Glomerular visceral epithelial cell (primary cell): ENCODE measurements around the gene RNF227.

Experiments
- DNase-seq: peaks from one replicate; pipeline ENCODE4 v3.0.0-alpha.2; 2016; ENCODE audit errors: extremely low spot score

Gene RNF227

DNA sequence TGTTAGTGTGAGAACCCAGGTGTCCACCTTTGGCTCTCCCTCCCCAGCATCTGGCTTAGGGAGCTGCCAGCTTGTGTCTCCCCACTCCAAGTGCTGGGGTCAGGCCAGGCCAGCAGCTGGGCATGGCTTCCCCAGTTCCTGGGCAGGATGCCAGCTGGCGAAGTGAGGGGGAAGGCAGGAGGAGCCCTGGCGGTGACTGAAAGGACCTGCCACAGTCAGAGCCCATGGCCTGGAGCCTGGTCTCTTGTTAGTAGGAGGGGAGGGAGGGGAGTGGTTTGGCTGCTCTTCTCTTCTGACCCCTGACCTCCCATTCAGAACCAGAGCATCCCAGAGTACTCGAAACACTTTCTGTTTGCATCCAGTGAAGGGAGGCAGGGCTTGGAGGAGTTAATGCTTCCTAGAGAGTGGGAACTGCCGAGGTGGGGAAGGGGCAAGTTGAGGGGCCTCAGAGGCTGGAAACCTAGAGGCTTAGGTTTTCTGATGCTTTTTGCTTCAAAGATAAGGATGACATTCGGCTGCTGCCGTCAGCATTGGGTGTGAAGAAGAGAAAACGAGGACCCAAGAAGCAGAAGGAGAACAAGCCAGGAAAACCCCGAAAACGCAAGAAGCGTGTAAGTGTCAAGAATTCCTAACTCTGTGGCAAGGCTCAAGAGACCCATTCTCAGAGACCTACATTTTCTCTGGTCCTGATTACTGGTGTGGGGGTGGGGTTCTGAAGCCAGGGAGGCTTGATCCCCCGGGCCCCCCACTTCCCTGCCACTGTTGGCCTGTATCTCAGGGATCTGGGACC, 26.7 kb downstream of the RNF227 start:
- peak; percentile 96 for DNase-seq

DNA sequence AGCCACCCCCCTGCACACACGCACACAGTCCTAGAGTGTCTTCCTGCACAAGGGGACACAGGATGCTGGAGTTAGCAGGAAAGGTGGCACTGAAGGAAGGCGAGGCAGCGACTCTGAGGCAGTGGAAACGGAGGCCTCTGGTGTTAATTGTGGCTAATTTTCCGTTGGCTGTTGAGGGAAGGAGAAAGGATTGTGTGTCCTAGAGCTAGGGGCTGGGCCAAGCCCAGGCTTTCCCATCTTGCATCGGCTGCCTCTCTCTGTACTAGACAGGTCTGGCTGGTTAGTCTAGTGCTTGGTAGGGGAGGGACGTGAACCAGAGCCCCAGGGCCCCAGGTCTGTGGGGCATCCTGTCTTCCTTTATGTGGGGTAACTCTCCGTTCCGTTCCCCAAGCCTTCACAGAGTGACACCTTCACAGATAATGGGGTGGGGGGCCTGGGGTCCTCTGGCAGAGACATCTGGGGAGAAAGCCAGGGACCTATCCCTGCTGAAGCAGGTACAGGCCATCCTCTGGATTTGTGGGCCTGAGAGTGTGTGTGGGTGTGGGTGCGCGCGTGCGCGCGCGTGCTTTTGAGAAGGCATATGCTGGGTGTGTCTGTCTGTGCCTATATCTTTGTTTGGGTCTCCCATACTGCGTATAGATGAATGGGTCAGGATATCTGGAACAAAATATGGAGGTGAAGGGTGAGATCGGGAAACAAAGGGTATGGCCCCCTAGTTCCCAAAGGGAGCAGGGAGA, 27.7 kb downstream of the RNF227 start, which contains the start of gene CHD3:
Gene CHD3 (plus strand): TSS at position 606 of the 737 bp plus-strand sequence. CDS start 212 bp downstream, outside the sequence.
- no peak for DNase-seq

DNA sequence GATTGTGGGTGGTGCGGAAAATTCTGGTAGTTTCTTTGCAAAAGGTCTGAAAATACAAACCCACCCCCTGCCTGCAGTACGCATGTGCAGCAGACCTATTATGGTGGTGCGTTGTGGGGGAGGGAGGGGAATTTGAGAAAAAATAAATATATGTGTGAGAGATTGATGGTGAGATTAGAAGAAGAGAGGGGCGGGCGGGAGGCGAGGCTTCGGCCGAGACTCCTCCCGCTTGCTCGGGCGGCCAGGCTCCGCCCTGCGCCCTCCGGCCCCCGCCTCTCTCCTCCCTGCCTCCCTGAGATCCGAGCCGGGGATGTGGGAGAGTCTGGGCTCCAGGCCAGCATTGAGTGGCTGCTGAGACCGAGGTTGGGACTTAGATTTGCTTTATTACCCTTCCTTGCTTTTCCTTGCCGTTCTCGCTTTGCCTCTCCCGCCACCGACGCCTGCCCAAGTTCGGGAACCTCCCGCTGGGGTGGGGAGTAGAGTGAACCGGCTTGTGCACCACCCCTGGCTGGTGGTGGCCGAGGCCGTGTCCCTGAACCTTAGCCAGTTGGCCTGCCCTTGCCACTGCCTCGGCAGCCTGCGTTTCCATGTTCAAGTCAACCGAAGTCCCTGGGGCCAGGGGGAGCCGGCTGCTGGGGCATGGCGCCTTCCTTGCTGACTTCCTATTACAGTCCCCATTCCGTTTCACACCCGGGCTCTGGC, 28.5 kb downstream of the RNF227 start:
- peak; percentile 96 for DNase-seq

DNA sequence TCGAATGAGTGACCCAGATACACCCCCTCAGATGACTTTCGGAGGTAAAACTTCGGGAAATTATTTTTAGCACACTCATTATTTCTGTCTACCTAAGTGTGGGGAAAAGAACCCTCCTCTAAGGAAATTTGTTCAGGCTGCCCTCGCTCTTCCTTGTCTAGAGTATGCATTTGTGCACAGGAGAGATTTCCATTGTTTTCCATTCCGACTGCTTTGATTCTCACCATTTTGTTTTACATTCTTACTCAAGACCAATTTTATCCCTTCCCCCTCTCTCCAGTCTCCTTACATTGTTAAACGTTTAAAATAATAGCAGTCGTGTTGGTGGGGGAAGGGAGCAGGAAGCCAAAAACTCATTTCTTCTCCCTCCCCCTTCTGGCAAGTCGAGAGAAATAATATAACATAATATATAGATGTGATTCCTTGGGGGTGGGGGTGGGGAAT, 29.0 kb downstream of the RNF227 start:
- peak; percentile 24 for DNase-seq

DNA sequence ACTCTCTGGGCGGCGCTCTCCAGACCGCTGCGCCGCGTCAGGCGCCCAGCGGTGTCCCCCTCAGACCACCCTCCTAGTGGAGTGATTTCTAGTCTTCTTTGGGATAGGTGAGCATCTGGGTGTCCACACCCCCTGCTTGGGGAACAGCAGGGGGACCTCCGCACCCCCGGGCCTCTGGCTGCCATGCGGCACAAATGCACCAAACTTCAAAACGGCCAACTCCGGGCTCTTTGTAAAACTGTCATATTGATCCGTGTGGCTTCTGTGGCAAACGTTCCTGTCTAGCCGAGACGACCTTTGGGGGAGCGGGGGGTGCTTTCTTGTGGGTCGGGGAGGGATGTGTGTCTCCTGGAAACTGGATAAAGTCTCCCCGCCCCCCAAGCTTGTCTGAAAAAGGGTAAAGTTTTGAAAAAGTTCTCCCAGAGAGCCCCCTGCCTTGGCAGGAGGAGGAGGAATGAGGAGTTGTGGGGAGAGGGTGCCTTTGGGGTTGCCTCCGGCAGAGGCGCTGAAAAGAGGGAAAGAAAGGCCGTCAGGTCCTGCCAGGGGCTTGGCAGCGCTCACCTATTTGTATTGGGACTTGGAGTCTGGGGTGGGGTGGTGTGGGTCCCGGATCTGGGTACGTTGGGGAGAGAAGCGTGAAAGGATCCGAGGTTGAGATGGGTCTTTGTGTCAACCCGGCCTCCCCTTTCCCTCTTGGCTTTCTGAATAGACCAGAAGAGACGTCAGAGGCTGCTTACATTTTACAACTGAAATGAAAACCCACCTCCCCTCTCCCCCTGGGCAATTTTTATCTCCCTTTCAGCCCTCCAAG, 29.7 kb downstream of the RNF227 start:
- peak; percentile 26 for DNase-seq

DNA sequence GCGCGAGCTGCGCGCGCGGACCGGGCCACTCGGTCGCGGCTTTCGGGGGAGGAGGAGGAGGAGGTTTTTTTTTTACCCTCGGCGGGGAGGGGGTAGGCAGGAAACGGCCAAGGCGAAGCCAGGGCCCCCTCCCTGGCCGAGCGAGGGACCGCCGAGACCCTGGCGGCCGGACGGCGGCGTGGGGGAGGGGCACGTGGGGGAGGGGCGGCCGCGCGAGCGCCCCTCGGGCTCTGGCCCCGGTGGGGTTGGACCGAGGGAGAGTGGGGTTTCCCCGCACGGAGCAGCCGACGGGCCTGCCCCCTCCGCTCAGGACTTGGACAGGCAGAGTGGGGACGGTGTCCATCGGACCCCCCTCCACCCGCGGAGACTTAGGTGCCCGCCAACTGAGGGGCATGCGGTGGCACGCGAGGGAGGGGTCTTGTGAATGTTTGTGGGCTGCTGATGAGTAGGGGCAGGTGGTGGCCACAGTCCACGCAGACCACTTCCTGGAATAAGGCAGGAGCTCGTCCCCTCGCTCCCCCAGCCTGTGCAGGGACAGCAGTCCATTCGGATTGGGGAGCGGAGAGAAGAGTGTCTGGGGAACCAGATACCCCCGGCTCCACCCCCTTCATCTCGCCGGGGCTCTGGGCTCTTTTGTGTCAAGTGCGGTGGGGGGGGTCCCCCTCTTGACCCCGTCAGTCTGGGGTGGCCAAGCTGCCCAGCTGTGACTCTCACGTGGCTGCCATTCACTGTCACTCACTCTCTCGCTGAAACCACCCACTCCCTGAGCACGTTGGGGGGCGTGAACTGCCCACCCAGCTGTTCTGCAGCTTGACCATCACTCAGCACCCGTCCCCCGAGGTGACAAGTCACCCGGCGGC, 30.5 kb downstream of the RNF227 start:
- DNase-seq, result peak; percentile 69

DNA sequence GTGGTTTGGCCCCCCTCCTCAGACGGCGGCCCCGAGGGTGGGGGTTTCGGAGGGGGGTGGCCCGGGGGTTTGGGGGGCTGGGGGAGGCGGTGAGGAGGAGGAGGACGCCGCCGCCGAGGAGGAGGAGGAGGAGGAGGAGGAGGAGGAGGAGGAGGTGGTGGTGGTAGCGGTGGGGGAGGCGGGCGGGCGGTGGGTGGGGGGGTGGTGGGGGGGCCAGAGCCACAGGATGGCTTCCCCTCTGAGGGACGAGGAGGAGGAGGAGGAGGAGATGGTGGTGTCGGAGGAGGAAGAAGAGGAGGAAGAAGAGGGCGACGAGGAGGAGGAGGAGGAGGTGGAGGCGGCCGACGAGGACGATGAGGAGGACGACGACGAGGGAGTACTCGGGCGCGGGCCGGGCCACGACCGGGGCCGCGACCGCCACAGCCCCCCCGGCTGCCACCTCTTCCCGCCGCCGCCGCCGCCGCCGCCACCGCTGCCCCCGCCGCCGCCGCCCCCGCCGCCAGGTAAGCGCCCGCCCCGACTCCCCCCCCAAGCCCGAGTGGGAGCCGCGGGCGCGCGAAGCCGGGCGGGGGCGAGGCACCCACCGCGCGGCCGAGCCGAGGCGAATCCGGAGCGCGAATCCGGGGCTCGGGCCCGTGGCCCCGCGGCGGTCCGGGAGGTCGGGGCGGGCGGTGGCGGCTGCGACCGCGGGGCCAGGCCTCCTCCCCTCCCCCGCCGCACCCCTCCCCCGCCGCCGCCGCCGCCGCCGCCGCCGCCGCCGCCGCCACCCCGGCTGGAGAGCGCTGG, 31.3 kb downstream of the RNF227 start:
- peak; percentile 55 for DNase-seq

DNA sequence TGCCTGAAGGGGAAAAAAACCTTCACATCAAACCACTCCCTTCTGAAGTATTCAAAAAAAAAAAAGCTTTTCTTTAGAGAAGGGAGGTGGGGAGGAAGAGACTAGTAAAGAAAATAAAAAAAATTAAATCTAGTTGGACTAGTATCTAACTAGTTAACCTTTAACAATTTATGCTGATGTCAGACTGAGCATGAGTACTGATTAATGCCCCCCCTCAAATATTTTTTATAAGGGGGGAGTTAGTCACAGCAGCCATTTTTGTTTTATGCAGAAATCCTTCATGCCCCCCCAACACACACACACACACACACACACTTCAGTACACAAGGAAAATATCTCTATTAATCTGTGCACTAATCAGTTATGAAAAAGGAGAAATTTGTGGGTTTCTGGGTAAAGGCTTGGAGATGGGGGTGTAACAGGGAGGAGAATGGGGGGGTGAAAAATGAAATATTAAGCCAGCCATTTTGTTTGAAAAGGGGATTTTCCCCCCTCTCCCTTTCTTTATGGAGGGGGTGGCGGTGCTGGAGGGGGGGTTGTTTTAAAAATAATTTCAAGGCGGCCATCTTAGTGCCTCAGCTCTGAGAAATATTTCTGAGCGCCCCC, 32.2 kb downstream of the RNF227 start:
- DNase-seq, result peak; percentile 66

DNA sequence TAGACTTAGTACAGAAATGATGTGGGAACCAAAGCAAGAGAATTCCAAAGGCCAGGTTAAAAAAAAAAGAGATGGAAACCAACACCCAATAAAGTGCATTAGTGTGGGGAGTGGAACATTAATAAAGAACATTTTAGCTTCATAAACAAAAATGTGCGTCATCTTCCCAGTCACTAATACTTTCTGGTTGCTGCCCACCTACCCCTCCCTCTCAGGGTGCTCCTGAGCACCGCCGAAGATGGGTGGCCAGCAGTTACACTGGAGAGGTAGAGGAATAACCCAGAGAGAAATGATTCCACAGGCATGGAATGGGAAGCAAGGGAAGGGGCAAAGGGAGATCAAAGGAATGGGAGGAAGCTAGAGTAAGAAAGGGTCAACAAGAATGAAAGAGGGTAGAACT, 33.5 kb downstream of the RNF227 start:
- DNase-seq, result no peak

DNA sequence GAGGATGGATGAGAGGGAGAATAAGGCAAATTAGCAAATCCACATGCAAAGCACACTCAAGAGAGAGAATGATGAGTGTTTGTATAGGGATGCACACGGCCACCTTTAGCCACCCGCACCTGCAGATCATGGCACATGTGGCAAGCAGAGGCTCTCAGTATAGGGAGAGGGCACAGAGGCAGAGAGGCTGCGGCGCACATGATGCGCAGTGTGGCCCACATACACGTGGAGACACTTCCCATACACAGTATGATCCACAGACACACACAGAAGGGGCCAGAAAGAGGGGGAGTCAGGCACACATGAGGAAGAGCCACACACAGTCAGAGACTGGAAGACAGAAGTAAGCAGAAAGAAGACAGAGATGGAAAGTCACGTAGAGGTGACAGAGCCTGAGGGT, 34.0 kb downstream of the RNF227 start:
- no peak for DNase-seq

DNA sequence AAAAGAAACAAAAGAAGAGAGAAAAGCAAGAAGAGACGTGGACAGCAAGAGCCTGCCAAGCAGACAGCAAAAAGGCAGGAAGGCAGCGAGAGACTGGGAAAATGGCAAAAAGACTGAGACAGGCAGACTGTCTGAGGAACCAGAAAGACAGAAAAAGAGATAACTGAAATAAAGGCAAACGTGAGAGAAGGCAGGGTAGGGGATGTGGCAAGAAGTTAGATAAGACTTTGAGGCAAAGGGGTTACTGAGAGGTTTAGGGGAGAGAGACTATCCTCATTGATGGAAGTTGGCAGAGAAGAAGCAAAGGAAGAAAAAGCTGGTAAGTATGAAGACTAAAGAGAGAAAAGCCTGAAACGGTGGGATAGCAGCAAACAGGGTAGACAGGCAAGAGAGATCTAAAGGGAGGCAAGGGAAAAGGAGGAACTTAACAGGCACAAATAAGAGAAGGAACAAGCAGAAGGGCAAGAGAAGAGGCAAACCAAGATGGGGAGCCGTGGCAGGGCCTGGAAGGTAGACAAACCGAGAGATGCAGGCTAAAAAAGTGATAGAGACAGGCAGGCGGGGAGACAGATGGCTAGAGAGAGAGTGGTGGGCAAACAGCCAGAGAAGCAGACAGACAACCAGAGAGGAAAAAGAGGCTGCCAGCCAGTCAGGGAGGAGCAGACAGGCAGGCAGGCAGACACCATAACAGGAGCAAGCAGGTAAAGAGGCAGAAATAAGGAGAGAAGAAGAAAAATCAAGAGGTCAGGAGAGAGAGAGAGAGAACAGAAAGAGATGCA, 34.6 kb downstream of the RNF227 start:
- DNase-seq, result no peak

DNA sequence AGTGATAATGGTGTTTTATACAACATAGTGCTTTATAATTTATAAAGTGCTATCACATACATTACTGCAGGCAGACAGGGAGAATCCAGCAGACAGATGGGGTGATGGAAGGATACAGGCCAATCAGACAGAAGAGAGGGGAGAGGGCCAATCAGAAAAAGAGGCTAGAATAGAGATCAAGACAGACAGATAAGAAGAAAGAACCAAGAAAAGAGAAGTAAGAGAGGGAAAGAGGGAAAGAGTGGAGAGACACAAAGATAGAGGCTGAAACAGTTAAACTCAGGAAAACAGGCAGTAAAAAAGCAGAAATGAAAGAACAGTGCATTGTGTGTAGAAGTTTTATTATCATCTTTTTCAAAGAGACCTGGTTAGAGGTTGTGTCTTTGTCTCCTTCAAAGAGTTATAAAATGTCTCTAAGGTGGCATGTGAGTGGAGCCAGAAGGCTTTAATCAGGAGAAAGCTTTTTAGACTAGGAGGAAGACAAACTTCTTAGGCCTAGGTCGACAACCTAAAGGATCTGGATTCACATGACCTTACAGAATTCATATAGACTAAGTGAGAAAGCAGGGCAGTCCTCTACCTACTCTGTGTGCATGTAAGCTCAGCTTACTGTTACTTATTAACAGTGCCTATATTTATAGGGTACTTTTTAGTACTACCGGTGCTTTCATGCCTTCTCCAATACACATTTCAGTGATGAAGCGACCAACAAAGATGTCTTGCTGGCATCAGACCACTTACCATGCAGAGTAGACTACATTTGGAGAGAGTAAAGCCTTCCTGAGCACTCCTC, 35.8 kb downstream of the RNF227 start:
- DNase-seq, result no peak

DNA sequence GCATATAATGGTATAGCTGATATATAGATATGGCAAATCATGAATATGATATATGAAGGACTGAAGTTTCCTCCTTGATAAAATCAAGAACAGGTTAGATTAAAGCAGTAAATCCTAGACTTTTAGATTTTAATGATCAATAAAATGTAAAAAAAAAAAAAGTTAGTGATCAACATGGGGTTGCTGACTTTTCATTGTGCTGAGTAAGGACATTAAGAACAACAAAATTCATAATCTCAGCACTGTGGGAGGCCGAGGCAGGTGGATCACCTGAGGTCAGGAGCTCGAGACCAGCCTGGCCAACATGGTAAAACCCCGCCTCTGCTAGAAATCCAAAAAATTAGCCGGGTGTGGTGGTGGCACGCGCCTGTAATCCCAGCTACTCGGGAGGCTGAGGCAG, 37.9 kb downstream of the RNF227 start:
- no peak for DNase-seq

DNA sequence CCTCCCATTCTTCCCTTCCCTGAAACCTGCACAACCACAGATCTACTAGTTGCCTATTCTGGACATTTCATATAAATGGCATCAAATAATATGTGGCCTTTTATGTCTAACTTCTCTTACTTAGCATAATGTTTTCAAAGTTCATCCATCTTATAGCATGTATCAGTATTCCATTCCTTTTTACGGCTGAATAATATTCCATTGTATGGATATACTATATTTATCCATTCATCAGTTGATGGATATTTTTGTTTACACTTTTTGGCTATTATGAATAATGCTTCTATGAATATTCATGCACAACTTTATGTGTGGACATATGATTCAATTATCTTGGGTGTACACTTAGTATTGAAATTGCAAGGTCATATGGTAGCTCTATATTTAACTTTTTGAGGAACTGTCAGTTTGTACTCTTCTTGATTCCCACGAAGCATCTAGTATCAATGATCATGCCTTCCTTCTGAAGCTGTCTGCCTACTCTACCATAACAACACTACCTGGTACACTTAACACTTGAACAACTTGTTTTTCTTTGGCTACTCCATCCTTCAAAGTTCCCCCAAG, 40.2 kb downstream of the RNF227 start:
- no peak for DNase-seq

DNA sequence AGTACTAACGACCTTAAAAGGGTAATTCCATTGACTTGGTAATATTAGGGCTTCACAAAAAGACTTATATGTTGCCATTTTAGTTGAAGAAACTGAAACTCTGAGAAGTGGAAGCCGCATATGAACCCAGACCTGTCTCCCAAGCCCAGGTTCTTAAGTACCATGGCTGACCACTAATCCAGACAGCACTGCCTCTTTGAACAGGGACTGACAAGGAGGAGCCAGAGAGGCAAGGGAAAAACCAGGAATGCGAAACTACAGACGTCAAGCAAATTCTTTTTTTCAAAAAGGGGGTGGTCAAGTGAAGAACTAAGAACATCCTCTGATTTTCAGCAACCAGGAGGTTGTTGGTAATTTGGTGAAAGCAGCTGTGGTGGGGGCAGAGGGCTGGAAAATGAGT, 43.0 kb downstream of the RNF227 start:
- DNase-seq, result no peak

DNA sequence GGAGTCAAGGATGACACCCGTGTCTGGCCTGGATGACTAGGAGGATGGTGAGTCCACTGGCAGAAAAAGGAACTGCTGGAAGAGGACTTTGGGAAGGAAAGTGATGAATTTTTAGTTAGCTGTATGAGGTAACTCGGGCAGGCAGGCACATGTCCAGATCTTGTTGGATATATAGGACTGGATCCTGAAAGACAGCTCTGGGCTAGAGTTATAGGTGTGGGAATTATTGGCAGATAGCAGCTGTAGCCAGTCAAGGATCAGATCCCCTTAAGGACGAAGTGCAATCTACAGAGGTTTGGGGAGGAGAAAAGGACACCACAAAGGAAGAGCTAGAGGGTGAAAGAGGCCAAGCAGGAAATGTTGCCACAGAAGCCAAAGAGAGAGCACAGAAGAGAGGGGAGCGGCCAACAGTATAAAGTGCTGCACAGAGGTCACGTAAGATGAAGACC, 48.2 kb downstream of the RNF227 start:
- no peak for DNase-seq

DNA sequence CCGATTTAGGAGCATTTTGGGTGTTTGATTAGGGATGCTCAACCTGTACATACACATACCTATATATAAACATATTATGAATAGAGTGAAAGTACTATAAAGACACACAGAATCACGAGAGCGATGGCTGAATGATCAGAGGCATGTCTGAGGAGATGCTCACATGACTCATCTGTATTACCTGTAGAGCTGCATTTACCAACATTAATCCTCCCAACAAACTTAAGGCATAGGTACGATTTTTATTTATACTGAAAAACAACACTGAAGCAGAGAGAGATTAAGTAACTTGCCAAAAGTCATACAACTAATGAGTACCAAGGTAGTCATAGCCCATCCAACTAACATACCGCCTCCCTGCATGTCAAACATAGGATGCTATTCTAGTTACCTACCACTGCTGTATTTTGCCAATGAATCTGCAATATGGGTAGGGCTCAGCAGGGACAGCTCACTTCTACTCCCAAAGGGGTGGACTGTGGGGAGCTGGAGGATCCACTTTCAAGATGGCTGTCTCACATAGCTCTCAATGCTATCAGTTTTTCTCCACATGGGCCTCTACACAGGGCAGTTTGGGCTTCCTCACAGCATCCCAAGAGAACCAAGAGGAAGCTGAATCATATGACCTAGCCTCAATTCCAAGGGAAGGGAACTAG, 51.0 kb downstream of the RNF227 start:
- no peak for DNase-seq
